Ovary (tissue), 3 donors: ENCODE data around the gene CUL9.

Source experiments
- EP300 ChIP-seq: sonication (generic); formaldehyde crosslinking; IDR thresholded peaks from one replicate; pipeline ENCODE4 v1.6.1; 2017; ENCODE audit warnings: antibody characterized with exemption
- POLR2A ChIP-seq: fragments of 450-650 bp; IDR thresholded peaks from one replicate; pipeline ENCODE4 v1.6.1; 2017; ENCODE audit warnings: antibody characterized with exemption, mild to moderate bottlenecking, moderate library complexity
- TF ChIP-seq, protein P1 (sequence below), 3 donors: fragments of 450-650 bp in 2 of 3; fragments of 200-600 bp in 1 of 3; IDR thresholded peaks; one replicate each; pipeline versions ENCODE4 v1.5.1 to v1.8.0; 2016 to 2022; ENCODE audit warnings: antibody characterized with exemption in 3 of 3, mild to moderate bottlenecking in 1 of 3
- donor health status: DM: no; HTN: no; CAD: no.

DNA sequence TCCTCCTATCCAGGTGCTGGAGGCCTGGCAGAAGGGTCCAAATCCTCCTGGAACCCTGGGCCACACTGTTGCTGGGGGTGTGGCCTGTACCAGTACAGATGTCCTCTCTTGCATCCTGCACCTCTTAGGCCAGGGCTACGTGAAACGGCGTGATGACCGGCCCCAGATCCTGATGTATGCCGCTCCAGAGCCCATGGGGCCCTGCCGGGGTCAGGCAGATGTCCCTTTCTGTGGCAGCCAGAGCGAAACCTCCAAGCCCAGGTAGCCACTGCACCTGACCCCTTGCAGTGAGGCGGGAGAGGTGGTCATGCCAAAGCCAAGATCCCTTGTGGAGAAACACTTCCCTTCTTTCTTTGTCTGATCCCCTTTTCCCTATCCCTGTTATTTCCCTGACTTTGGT, 33.1 kb downstream of the CUL9 start:
- TF ChIP-seq, protein P1, sequence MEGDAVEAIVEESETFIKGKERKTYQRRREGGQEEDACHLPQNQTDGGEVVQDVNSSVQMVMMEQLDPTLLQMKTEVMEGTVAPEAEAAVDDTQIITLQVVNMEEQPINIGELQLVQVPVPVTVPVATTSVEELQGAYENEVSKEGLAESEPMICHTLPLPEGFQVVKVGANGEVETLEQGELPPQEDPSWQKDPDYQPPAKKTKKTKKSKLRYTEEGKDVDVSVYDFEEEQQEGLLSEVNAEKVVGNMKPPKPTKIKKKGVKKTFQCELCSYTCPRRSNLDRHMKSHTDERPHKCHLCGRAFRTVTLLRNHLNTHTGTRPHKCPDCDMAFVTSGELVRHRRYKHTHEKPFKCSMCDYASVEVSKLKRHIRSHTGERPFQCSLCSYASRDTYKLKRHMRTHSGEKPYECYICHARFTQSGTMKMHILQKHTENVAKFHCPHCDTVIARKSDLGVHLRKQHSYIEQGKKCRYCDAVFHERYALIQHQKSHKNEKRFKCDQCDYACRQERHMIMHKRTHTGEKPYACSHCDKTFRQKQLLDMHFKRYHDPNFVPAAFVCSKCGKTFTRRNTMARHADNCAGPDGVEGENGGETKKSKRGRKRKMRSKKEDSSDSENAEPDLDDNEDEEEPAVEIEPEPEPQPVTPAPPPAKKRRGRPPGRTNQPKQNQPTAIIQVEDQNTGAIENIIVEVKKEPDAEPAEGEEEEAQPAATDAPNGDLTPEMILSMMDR (IDR thresholded peaks at IDR 0.05) = no peak
- no peak for TF ChIP-seq POLR2A
- TF ChIP-seq EP300 = no peak
